HL-60 (cell line): ENCODE data around the gene EMX2.
"Not testable (repeated sequence)": the region's sequence is repeated elsewhere in the genome, so short reads cannot be mapped to it uniquely, and the experiment has no call there.

ENCODE experiments used
- DNase-seq, 2 experiments: peaks; one replicate each; pipeline ENCODE4 v3.0.0-alpha.2; 2010 to 2020; ENCODE audit warnings: low read depth in 1 of 2, low spot score in 1 of 2
- H3K27ac ChIP-seq: fragments of 250-450 bp; sonication (Bioruptor Pico); replicated peaks from 2 replicates; pipeline ENCODE4 v1.5.1; 2020; ENCODE audit warnings: mild to moderate bottlenecking, moderate library complexity
- H3K27me3 ChIP-seq: fragments of 250-450 bp; sonication (Bioruptor Pico); 2 replicates; pipeline ENCODE4 v1.5.1; 2021; ENCODE audit warnings: mild to moderate bottlenecking, moderate library complexity; ENCODE audit not compliant: insufficient read depth, poor library complexity, severe bottlenecking
- H3K4me3 ChIP-seq: replicated peaks from 2 replicates; pipeline ENCODE4 v1.5.1; 2011; ENCODE audit warnings: mild to moderate bottlenecking, control low read depth, low read length; ENCODE audit not compliant: insufficient read depth
- GABPA ChIP-seq: IDR thresholded peaks from 2 replicates; pipeline ENCODE4 v1.6.1; 2012; ENCODE audit warnings: low read depth
- POLR2AphosphoS5 ChIP-seq: IDR thresholded peaks from 2 replicates; pipeline ENCODE4 v1.6.1; 2012; ENCODE audit warnings: low read depth
- SPI1 ChIP-seq: IDR thresholded peaks from 2 replicates; pipeline ENCODE4 v1.6.1; 2012; ENCODE audit warnings: low read depth, mild to moderate bottlenecking, borderline replicate concordance
- TF ChIP-seq, protein P1 (sequence below): IDR thresholded peaks from 2 replicates; pipeline ENCODE4 v1.6.1; 2012; ENCODE audit warnings: low read depth; ENCODE audit not compliant: insufficient replicate concordance
- TF ChIP-seq, protein P2 (sequence below): IDR thresholded peaks from one replicate; pipeline ENCODE4 v1.5.1; 2011; ENCODE audit warnings: low read length, control low read depth, inconsistent platforms; ENCODE audit not compliant: insufficient read depth

EMX2 gene

GRCh38 chr10:117578490-117578889 lies 35.9 kb downstream of the EMX2 start:
- H3K27me3 ChIP-seq: no peaks in the 10 kb centered on the region
- H3K4me3 ChIP-seq: no peak overlapping the region
- DNase-seq: no peak
- no peak overlapping the region for H3K27ac ChIP-seq
- TF ChIP-seq SPI1 (no peak), GABPA (no peak), POLR2AphosphoS5 (no peak)
- TF ChIP-seq, protein P1, sequence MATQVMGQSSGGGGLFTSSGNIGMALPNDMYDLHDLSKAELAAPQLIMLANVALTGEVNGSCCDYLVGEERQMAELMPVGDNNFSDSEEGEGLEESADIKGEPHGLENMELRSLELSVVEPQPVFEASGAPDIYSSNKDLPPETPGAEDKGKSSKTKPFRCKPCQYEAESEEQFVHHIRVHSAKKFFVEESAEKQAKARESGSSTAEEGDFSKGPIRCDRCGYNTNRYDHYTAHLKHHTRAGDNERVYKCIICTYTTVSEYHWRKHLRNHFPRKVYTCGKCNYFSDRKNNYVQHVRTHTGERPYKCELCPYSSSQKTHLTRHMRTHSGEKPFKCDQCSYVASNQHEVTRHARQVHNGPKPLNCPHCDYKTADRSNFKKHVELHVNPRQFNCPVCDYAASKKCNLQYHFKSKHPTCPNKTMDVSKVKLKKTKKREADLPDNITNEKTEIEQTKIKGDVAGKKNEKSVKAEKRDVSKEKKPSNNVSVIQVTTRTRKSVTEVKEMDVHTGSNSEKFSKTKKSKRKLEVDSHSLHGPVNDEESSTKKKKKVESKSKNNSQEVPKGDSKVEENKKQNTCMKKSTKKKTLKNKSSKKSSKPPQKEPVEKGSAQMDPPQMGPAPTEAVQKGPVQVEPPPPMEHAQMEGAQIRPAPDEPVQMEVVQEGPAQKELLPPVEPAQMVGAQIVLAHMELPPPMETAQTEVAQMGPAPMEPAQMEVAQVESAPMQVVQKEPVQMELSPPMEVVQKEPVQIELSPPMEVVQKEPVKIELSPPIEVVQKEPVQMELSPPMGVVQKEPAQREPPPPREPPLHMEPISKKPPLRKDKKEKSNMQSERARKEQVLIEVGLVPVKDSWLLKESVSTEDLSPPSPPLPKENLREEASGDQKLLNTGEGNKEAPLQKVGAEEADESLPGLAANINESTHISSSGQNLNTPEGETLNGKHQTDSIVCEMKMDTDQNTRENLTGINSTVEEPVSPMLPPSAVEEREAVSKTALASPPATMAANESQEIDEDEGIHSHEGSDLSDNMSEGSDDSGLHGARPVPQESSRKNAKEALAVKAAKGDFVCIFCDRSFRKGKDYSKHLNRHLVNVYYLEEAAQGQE: no peak
- TF ChIP-seq, protein P2, sequence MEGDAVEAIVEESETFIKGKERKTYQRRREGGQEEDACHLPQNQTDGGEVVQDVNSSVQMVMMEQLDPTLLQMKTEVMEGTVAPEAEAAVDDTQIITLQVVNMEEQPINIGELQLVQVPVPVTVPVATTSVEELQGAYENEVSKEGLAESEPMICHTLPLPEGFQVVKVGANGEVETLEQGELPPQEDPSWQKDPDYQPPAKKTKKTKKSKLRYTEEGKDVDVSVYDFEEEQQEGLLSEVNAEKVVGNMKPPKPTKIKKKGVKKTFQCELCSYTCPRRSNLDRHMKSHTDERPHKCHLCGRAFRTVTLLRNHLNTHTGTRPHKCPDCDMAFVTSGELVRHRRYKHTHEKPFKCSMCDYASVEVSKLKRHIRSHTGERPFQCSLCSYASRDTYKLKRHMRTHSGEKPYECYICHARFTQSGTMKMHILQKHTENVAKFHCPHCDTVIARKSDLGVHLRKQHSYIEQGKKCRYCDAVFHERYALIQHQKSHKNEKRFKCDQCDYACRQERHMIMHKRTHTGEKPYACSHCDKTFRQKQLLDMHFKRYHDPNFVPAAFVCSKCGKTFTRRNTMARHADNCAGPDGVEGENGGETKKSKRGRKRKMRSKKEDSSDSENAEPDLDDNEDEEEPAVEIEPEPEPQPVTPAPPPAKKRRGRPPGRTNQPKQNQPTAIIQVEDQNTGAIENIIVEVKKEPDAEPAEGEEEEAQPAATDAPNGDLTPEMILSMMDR: no peak

DNA sequence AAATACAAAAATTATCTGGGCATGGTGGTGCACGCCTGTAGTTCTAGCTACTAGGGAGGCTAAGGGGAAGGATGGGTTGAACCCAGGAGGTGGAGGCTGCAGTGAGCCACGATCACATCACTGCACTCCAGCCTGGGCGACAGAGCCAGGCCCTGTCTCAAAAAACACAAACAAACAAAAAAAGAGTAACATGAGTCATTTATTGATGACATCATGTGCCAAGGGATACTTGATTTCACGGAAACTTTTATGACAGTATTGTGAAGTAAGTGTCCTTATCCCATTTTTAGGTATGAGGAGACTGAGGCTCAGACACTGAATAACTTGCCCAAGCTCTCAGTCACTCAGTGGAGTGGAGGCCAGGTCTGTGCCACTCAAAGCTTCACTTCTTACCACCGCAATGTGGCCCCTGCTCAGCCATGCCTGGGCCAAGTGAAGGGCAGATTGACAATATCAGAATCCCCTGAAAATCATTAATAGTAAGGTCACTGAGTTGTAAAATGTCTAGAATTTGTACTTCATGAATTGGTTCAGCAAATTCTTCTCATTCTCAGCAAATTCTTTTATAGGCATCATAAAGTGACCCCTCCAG lies 36.5 kb downstream of the EMX2 start:
- TF ChIP-seq, protein P2: no peak
- TF ChIP-seq POLR2AphosphoS5 (no peak), SPI1 (no peak), GABPA (no peak)
- TF ChIP-seq, protein P1: no peak
- no peak for DNase-seq
- Histone ChIP-seq H3K4me3 (no peak overlapping the region), H3K27ac (no peak overlapping the region), H3K27me3 (no peaks in the 10 kb centered on the region)

DNA sequence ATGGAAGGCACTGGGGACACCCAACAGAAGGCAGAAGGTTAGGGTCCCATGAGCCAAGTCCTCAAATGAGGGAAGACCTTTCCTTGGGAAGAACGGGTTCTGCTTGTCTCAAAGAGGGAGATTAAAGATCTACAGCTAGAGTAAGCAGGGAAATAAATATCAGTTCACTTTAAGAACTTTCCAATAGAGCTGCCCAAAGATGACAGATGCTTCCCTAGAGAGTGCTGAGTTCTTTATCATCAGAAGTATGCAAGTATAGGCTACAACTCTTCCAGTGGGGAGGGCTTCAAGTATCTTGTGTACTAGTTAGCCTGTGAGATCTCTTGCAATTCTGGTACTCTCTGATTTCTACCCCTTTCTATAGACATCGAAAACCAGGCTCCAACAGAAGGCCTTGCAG lies 39.4 kb downstream of the EMX2 start:
- H3K4me3 ChIP-seq: no peak overlapping the region
- TF ChIP-seq, protein P1: no peak
- no peak for TF ChIP-seq SPI1
- TF ChIP-seq GABPA: no peak
- TF ChIP-seq POLR2AphosphoS5: no peak
- TF ChIP-seq, protein P2: no peak
- no peak for DNase-seq
- H3K27ac ChIP-seq: no peak overlapping the region
- no peaks in the 10 kb centered on the region for H3K27me3 ChIP-seq

GRCh38 chr10:117584831-117585230 lies 42.3 kb downstream of the EMX2 start:
- not testable (repeated sequence) for DNase-seq, H3K27ac ChIP-seq, H3K27me3 ChIP-seq, H3K4me3 ChIP-seq
